Thyroid gland (tissue), 4 donors: Measurements from ENCODE around the gene TMEM183A.

Experiments
- CTCF ChIP-seq, 6 experiments: fragments of 200-600 bp in 3 of 6; fragments of 450-650 bp in 3 of 6; sonication (generic) in 3 of 6; IDR thresholded peaks; one replicate each; pipeline ENCODE4 v1.5.1; 2016 to 2019; ENCODE audit warnings: antibody characterized with exemption in 6 of 6, mild to moderate bottlenecking in 2 of 6, inconsistent platforms in 1 of 6, moderate library complexity in 1 of 6
- POLR2A ChIP-seq, 2 donors: fragments of 450-650 bp; IDR thresholded peaks; one replicate each; pipeline ENCODE4 v1.6.1; 2017; ENCODE audit warnings: antibody characterized with exemption in 2 of 2, mild to moderate bottlenecking in 2 of 2, moderate library complexity in 1 of 2

DNA sequence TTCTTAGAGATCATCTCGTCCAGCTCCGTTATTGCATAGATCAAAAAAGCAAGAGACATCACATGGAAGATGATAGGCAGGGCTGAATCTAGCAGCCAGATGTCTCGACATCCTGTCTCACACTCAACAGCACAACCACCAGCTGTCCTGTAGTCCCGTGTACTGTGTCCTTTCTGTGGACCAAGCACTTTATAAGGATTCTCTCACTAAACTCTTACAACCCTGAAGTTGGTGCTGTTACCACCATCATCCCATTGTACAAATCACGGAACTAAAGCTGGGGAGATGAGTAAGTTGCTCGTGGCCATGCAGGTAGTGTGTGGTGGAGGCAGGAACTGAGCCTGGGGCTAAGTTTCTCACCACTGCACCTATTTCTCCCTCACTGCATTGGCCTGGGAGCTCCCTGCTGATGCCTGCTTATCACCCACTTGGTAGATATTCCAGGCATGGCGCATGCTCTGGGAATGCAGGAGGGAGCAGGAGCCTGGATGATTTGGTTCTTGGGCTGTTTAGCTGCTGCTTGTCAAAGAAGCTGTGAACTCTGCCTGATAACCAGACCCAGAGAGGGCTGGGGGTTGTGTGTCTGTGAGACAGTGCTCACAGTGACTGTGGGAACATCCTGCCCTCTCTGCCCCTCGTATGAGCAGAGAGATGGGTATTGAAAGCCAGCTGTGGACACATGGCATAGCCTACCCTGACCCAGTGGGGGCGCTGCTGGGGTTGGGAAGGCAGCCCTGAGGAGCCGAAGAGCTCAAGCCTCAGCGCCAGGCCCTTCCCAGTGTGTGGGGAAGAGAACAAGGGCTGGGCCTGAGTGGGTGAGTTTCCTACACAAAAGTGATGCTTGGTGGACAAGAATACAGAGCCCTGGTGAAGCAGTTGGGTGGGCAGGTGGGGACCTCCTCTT, 32.7 kb downstream of the TMEM183A start:
- TF ChIP-seq CTCF (IDR thresholded peaks at IDR 0.05) (no peak), POLR2A (IDR thresholded peaks at IDR 0.05) (no peak)
